H9 (cell line): Measurements from ENCODE around the gene TMEM271. TPM values are rescaled to one million over a fixed set of nuclear protein-coding genes. Genes with fewer than 3 reads are reported as not detected.

Experiments used
- DNase-seq: peaks from one replicate; pipeline ENCODE4 v3.0.0-alpha.2; 2017
- H2AFZ ChIP-seq: one replicate; pipeline ENCODE4 v1.6.1; 2013; ENCODE audit warnings: mild to moderate bottlenecking, low read length, control low read depth, moderate library complexity
- H2AK5ac ChIP-seq: 2 replicates; pipeline ENCODE4 v1.6.1; 2013; ENCODE audit warnings: low read length, control low read depth, mixed read lengths; ENCODE audit not compliant: insufficient read length
- H2BK120ac ChIP-seq: one replicate; pipeline ENCODE4 v1.6.1; 2013; ENCODE audit warnings: low read depth, mild to moderate bottlenecking, low read length, control low read depth, inconsistent platforms; ENCODE audit not compliant: poor library complexity, severe bottlenecking
- H2BK12ac ChIP-seq: 2 replicates; pipeline ENCODE4 v1.6.1; 2013; ENCODE audit warnings: low read length, control low read depth, mixed read lengths, low read depth; ENCODE audit not compliant: insufficient read length
- H2BK15ac ChIP-seq: 2 replicates; pipeline ENCODE4 v1.6.1; 2013; ENCODE audit warnings: low read depth, low read length, control low read depth
- H2BK20ac ChIP-seq: one replicate; pipeline ENCODE4 v1.6.1; 2013; ENCODE audit warnings: low read depth, mild to moderate bottlenecking, low read length, control low read depth, inconsistent platforms; ENCODE audit not compliant: poor library complexity, severe bottlenecking
- H2BK5ac ChIP-seq: 2 replicates; pipeline ENCODE4 v1.6.1; 2013; ENCODE audit warnings: low read length, control low read depth, mixed read lengths; ENCODE audit not compliant: insufficient read length
- H3K14ac ChIP-seq: 2 replicates; pipeline ENCODE4 v1.6.1; 2013; ENCODE audit warnings: low read length, control low read depth; ENCODE audit not compliant: insufficient read depth
- H3K18ac ChIP-seq: 2 replicates; pipeline ENCODE4 v1.6.1; 2013; ENCODE audit warnings: low read depth, mild to moderate bottlenecking, mixed read lengths, low read length, control low read depth; ENCODE audit not compliant: insufficient read length
- H3K23ac ChIP-seq: 2 replicates; pipeline ENCODE4 v1.6.1; 2013; ENCODE audit warnings: low read length, control low read depth, mixed read lengths, low read depth; ENCODE audit not compliant: insufficient read length
- H3K23me2 ChIP-seq: 2 replicates; pipeline ENCODE4 v1.6.1; 2013; ENCODE audit warnings: low read depth, mild to moderate bottlenecking, mixed read lengths, low read length, control low read depth; ENCODE audit not compliant: insufficient read length, poor library complexity, severe bottlenecking
- H3K27ac ChIP-seq: 2 replicates; pipeline ENCODE4 v1.5.1; 2013; ENCODE audit warnings: low read length, control low read depth, mixed read lengths, low read depth; ENCODE audit not compliant: insufficient read length
- H3K27me3 ChIP-seq: 2 replicates; pipeline ENCODE4 v1.6.1; 2013; ENCODE audit warnings: low read length, control low read depth, inconsistent platforms; ENCODE audit not compliant: insufficient read depth
- H3K4ac ChIP-seq: 2 replicates; pipeline ENCODE4 v1.6.1; 2013; ENCODE audit warnings: low read depth, mild to moderate bottlenecking, control low read depth, inconsistent platforms, low read length, moderate library complexity
- H3K4me1 ChIP-seq: 2 replicates; pipeline ENCODE4 v1.6.1; 2013; ENCODE audit warnings: low read length, control low read depth, inconsistent platforms; ENCODE audit not compliant: insufficient read depth
- H3K4me2 ChIP-seq: 2 replicates; pipeline ENCODE4 v1.6.1; 2013; ENCODE audit warnings: low read length, control low read depth, mixed read lengths; ENCODE audit not compliant: insufficient read length, insufficient read depth
- H3K56ac ChIP-seq: 2 replicates; pipeline ENCODE4 v1.6.1; 2013; ENCODE audit warnings: low read depth, mild to moderate bottlenecking, mixed read lengths, low read length, control low read depth; ENCODE audit not compliant: insufficient read length
- H3K79me1 ChIP-seq: 2 replicates; pipeline ENCODE4 v1.6.1; 2013; ENCODE audit warnings: low read depth, mild to moderate bottlenecking, moderate library complexity, low read length, control low read depth, inconsistent platforms; ENCODE audit not compliant: insufficient read depth, poor library complexity, severe bottlenecking
- H3K79me2 ChIP-seq: 2 replicates; pipeline ENCODE4 v1.6.1; 2013; ENCODE audit warnings: low read length, control low read depth, inconsistent platforms; ENCODE audit not compliant: insufficient read depth
- H3K9ac ChIP-seq: 2 replicates; pipeline ENCODE4 v1.6.1; 2013; ENCODE audit warnings: low read length, control low read depth, mixed read lengths; ENCODE audit not compliant: insufficient read length; ENCODE audit errors: extremely low read depth
- H3K9me3 ChIP-seq: one replicate; pipeline ENCODE4 v1.6.1; 2013; ENCODE audit warnings: low read depth, low read length, inconsistent platforms; ENCODE audit not compliant: control insufficient read depth
- H3T11ph ChIP-seq: one replicate; pipeline ENCODE4 v1.6.1; 2013; ENCODE audit warnings: mild to moderate bottlenecking, low read length, control low read depth, inconsistent platforms
- H4K20me1 ChIP-seq: one replicate; pipeline ENCODE4 v1.6.1; 2013; ENCODE audit not compliant: control insufficient read depth, insufficient read length, insufficient read depth
- H4K5ac ChIP-seq: 2 replicates; pipeline ENCODE4 v1.6.1; 2013; ENCODE audit warnings: low read depth, mild to moderate bottlenecking, mixed read lengths, low read length, control low read depth; ENCODE audit not compliant: insufficient read length
- H4K8ac ChIP-seq: replicated peaks from 2 replicates; pipeline ENCODE4 v1.6.1; 2013; ENCODE audit warnings: low read length, control low read depth, mixed read lengths, low read depth; ENCODE audit not compliant: insufficient read length
- H4K91ac ChIP-seq: 2 replicates; pipeline ENCODE4 v1.6.1; 2013; ENCODE audit warnings: low read depth, mild to moderate bottlenecking, moderate library complexity, mixed read lengths, low read length, control low read depth; ENCODE audit not compliant: insufficient read length
- H3K27ac Mint-ChIP-seq, 3 experiments: 2 replicates in 2 of 3; 3 replicates in 1 of 3; pipeline ENCODE4 v1.8.0; 2020 to 2021; ENCODE audit warnings: mixed read lengths in 3 of 3, mild to moderate bottlenecking in 1 of 3, moderate library complexity in 1 of 3
- H3K27me3 Mint-ChIP-seq: 2 replicates; pipeline ENCODE4 v1.8.0; 2021; ENCODE audit warnings: low read depth, mild to moderate bottlenecking, moderate library complexity, mixed read lengths
- H3K36me3 Mint-ChIP-seq, 3 experiments: 2 replicates in 2 of 3; 3 replicates in 1 of 3; pipeline ENCODE4 v1.8.0; 2020 to 2021; ENCODE audit warnings: low read depth in 3 of 3, mixed read lengths in 3 of 3; ENCODE audit not compliant: insufficient read depth in 1 of 3
- H3K4me1 Mint-ChIP-seq, 2 experiments: 2 replicates each; pipeline ENCODE4 v1.8.0; 2020; ENCODE audit warnings: mixed read lengths in 2 of 2
- H3K4me3 Mint-ChIP-seq, 2 experiments: 2 replicates in 1 of 2; 3 replicates in 1 of 2; pipeline ENCODE4 v1.8.0; 2020 to 2021; ENCODE audit warnings: mild to moderate bottlenecking in 2 of 2, mixed read lengths in 2 of 2, moderate library complexity in 1 of 2
- H3K9me3 Mint-ChIP-seq, 2 experiments: 2 replicates in 1 of 2; 3 replicates in 1 of 2; pipeline ENCODE4 v1.8.0; 2020; ENCODE audit warnings: mild to moderate bottlenecking in 2 of 2, mixed read lengths in 2 of 2, moderate library complexity in 1 of 2
- CTCF ChIP-seq: fragments of 200-600 bp; sonication (generic); conservative IDR thresholded peaks from 3 replicates; pipeline ENCODE4 v1.8.0; 2021; ENCODE audit warnings: antibody characterized with exemption, mild to moderate bottlenecking
- WGBS: extraction: QIAGEN DNeasy Blood & Tissue Kit; methylation state at CpG from one replicate; pipeline ENCODE4 v1.1.7; 2013; ENCODE audit warnings: missing lambda C conversion rate, low lambda C conversion rate, mixed read lengths; ENCODE audit not compliant: insufficient read length; ENCODE audit errors: extremely low coverage; 5-methylcytosine and 5-hydroxymethylcytosine counted together
- total RNA-seq: library from RNA; stranded (reverse); gene quantifications from 2 replicates; pipeline ENCODE4 v1.2.1, GENCODE V29; 2021

Gene TMEM271
- total RNA-seq, 1 experiment from 2014 or later = 0.09 TPM

GRCh38 chr4:617644-618641 lies 41.8 kb upstream of the TMEM271 start:
- H3K27me3 Mint-ChIP-seq = peaks cover 61% of the 10 kb centered on the region

More at GRCh38 chr4:617644-618641, 41.8 kb upstream of the TMEM271 start:
- no peak overlapping the region for H2AFZ ChIP-seq
- H3K9me3 Mint-ChIP-seq = peaks cover 0 to 2% of the 10 kb centered on the region in 2 experiments; a peak in 1 of 5 replicates
- no CpG with 5 or more reads among the region's 18 CpGs for WGBS
- H3K27ac ChIP-seq = no peak overlapping the region
- no peak overlapping the region for H4K91ac ChIP-seq
- H3K56ac ChIP-seq = no peak overlapping the region
- H3K79me2 ChIP-seq = no peaks in the 10 kb centered on the region; the same call in 1 of the 2 replicates
- H3K4me1 ChIP-seq = no peaks in the 10 kb centered on the region
- no peak overlapping the region for H3K23ac ChIP-seq
- no peak overlapping the region for H3K18ac ChIP-seq
- H4K20me1 ChIP-seq = no peaks in the 10 kb centered on the region
- no peaks in the 10 kb centered on the region; the same call in 1 of the 2 replicates for H3K27me3 ChIP-seq
- no peak overlapping the region for H4K5ac ChIP-seq
- H3K9ac ChIP-seq = no peak overlapping the region
- no peak overlapping the region for H3K27ac Mint-ChIP-seq
- no peak overlapping the region for H4K8ac ChIP-seq
- no peaks in the 10 kb centered on the region for H3K9me3 ChIP-seq
- H2BK5ac ChIP-seq = no peak overlapping the region
- DNase-seq = peak; percentile 70
- H3K14ac ChIP-seq = peak overlapping the region; percentile 8; the same call in 1 of the 2 replicates
- no peak overlapping the region for H2BK120ac ChIP-seq
- no peak for TF ChIP-seq CTCF
- no peak overlapping the region for H2BK15ac ChIP-seq
- no peak overlapping the region for H2AK5ac ChIP-seq
- no peaks in the 10 kb centered on the region for H3K79me1 ChIP-seq
- no peaks in the 10 kb centered on the region; a peak in 1 of 7 replicates for H3K36me3 Mint-ChIP-seq
- no peak overlapping the region for H3T11ph ChIP-seq
- no peak overlapping the region for H2BK12ac ChIP-seq
- no peak overlapping the region for H3K4ac ChIP-seq
- H3K4me3 Mint-ChIP-seq = no peak overlapping the region
- no peak overlapping the region for H2BK20ac ChIP-seq
- H3K4me2 ChIP-seq = no peak overlapping the region
- peaks cover 0 to 4% of the 10 kb centered on the region in 2 experiments; a peak in 1 of 4 replicates for H3K4me1 Mint-ChIP-seq
- no peaks in the 10 kb centered on the region for H3K23me2 ChIP-seq
